ENCODE measurements around the gene BMPR1A. TPM values are rescaled to one million over a fixed set of nuclear protein-coding genes. Genes with fewer than 3 reads are reported as not detected.

Gene BMPR1A
- total and polyA plus RNA-seq, 9 of the 15 experiments (the other 6 are each of a cell fraction or from before 2014, with no cell fraction given) = 1.6 to 17.5 (median 9.1) TPM

GRCh38 chr10:86888585-86889381, 132.4 kb downstream of the BMPR1A start (continued):
- TF ChIP-seq CAMTA2 (CRISPR knock-in tag; conservative IDR thresholded peaks at IDR 0.05) (no peak), MEIS2 (IDR thresholded peaks at IDR 0.05; ENCODE audit: partially characterized antibody) (peak; percentile 99), SFPQ (IDR thresholded peaks at IDR 0.05; ENCODE audit: low read depth, low read length) (no peak), CTBP1 (IDR thresholded peaks at IDR 0.05; ENCODE audit: borderline replicate concordance) (peak; percentile 60; the same call in 1 of the 2 replicates), ZNF561 (CRISPR knock-in tag; conservative IDR thresholded peaks at IDR 0.05) (no peak), FOXA3 (CRISPR knock-in tag; conservative IDR thresholded peaks at IDR 0.05 in 1 of 2, IDR thresholded peaks at IDR 0.05 in 1 of 2) (no peak), ZKSCAN3 (CRISPR knock-in tag; IDR thresholded peaks at IDR 0.05) (no peak), TCF15 (CRISPR knock-in tag; IDR thresholded peaks at IDR 0.05) (no peak), KDM5B (IDR thresholded peaks at IDR 0.05; ENCODE audit: insufficient replicate concordance, low read depth, low read length) (no peak), HNRNPLL (IDR thresholded peaks at IDR 0.05; ENCODE audit: low read depth, low read length, poor library complexity, severe bottlenecking) (no peak), MAZ (CRISPR knock-in tag; conservative IDR thresholded peaks at IDR 0.05 in 1 of 2, IDR thresholded peaks at IDR 0.05 in 1 of 2) (0 out of 4 replicates have a peak, but pooled peaks of 1 of the 2 experiments have one; percentile 24), DDX20 (tag; IDR thresholded peaks at IDR 0.05; ENCODE audit: low read depth) (no peak), ETS1 (conservative IDR thresholded peaks at IDR 0.05; ENCODE audit: control insufficient read depth, low read depth, low read length) (no peak), SPI1 (IDR thresholded peaks at IDR 0.05; ENCODE audit: borderline replicate concordance, low read depth, low read length) (peak; percentile 87), RBM39 (optimal IDR thresholded peaks at IDR 0.05; ENCODE audit: low read depth, low read length) (no peak), ESRRB (CRISPR knock-in tag; IDR thresholded peaks at IDR 0.05; ENCODE audit: borderline replicate concordance) (no peak), CBX2 (IDR thresholded peaks at IDR 0.05; ENCODE audit: insufficient read depth, low read length, poor library complexity, severe bottlenecking) (no peak), LCOR (CRISPR knock-in tag; IDR thresholded peaks at IDR 0.05) (peak; percentile 57; the same call in 1 of the 2 replicates), KDM2B (CRISPR knock-in tag; IDR thresholded peaks at IDR 0.05) (no peak), SETDB1 (IDR thresholded peaks at IDR 0.05; ENCODE audit: low read length) (no peak), FOXP1 (CRISPR knock-in tag; IDR thresholded peaks at IDR 0.05) (no peak), EP400 (IDR thresholded peaks at IDR 0.05) (no peak), CHCHD3 (CRISPR knock-in tag; IDR thresholded peaks at IDR 0.05) (no peak), HNRNPL (IDR thresholded peaks at IDR 0.05; ENCODE audit: low read depth, low read length) (no peak), ZNF431 (CRISPR knock-in tag; IDR thresholded peaks at IDR 0.05) (no peak), E2F3 (CRISPR knock-in tag; IDR thresholded peaks at IDR 0.05) (no peak)

Data from K562 (cell line).